Transverse colon (tissue), 4 donors: Measurements from ENCODE around the gene SLC38A10. TPM values are rescaled to one million over a fixed set of nuclear protein-coding genes. Genes with fewer than 3 reads are reported as not detected.

Source experiments
- DNase-seq: peaks from one replicate; pipeline ENCODE4 v3.0.0-alpha.2; 2019
- H3K27ac ChIP-seq, 4 donors: fragments of 200-600 bp; sonication (generic); 2 replicates each; pipeline ENCODE4 v1.5.1; 2016 to 2018; ENCODE audit warnings: inconsistent platforms in 4 of 4
- H3K27me3 ChIP-seq: fragments of 200-600 bp; sonication (generic); 2 replicates; pipeline ENCODE4 v1.5.1; 2017; ENCODE audit warnings: inconsistent platforms
- H3K36me3 ChIP-seq, 4 donors: fragments of 200-600 bp; sonication (generic); 2 replicates each; pipeline ENCODE4 v1.5.1; 2017 to 2019; ENCODE audit warnings: inconsistent platforms in 4 of 4
- H3K4me1 ChIP-seq, 4 donors: fragments of 200-600 bp; sonication (generic); 2 replicates each; pipeline ENCODE4 v1.5.1; 2017 to 2020; ENCODE audit warnings: inconsistent platforms in 4 of 4
- H3K4me3 ChIP-seq, 4 donors: fragments of 200-600 bp; sonication (generic); 1 replicate in 1 of 4; 2 replicates in 3 of 4; pipeline versions ENCODE4 v1.5.1 to v1.6.1; 2017 to 2019; ENCODE audit warnings: inconsistent platforms in 4 of 4
- H3K9me3 ChIP-seq, 2 donors: fragments of 200-600 bp; sonication (generic); 2 replicates each; pipeline ENCODE4 v1.5.1; 2017 to 2019; ENCODE audit warnings: inconsistent platforms in 2 of 2
- CTCF ChIP-seq, 5 experiments: fragments of 200-600 bp in 3 of 5; fragments of 450-650 bp in 2 of 5; sonication (generic) in 3 of 5; IDR thresholded peaks; 1 replicate in 2 of 5; 2 replicates in 3 of 5; pipeline ENCODE4 v1.5.1; 2016 to 2017; ENCODE audit warnings: antibody characterized with exemption in 5 of 5, inconsistent platforms in 3 of 5, mild to moderate bottlenecking in 2 of 5, moderate library complexity in 1 of 5
- EP300 ChIP-seq: sonication (generic); formaldehyde crosslinking; IDR thresholded peaks from one replicate; pipeline ENCODE4 v1.6.1; 2017; ENCODE audit warnings: antibody characterized with exemption, low read depth
- POLR2A ChIP-seq: fragments of 450-650 bp; IDR thresholded peaks from one replicate; pipeline ENCODE4 v1.6.1; 2016; ENCODE audit warnings: antibody characterized with exemption, mild to moderate bottlenecking, moderate library complexity
- POLR2AphosphoS5 ChIP-seq, 3 donors: sonication (generic); formaldehyde crosslinking; IDR thresholded peaks; one replicate each; pipeline ENCODE4 v1.6.1; 2016; ENCODE audit warnings: antibody characterized with exemption in 3 of 3
- WGBS, 2 donors: methylation state at CpG; one replicate each; pipeline ENCODE4 v1.1.5; 2018; ENCODE audit warnings: low coverage in 1 of 2; 5-methylcytosine and 5-hydroxymethylcytosine counted together
- in situ Hi-C, 4 donors: fragments of 200-750 bp; cut with MboI; loops; one replicate each; pipeline versions ENCODE4 v1.15.0 to v1.15.1; 2017; ENCODE audit warnings: low sequenced_read_pairs in 3 of 4, low pct_ligation_motif_present in 1 of 4, low pct_unique_long_range_greater_than_20kb in 1 of 4
- intact Hi-C: fragments of 100-400 bp; cut with DNase I; formaldehyde crosslinking; loops from one replicate; pipeline ENCODE4 v1.15.1; 2023; ENCODE audit warnings: low total_unique reads
- total RNA-seq, 4 donors: library from RNA; depleted of rRNA; stranded (reverse); fragments of >200 nt; gene quantifications; one replicate each; pipeline ENCODE4 v1.1.0, GENCODE V29; 2016

SLC38A10 gene
- total RNA-seq, 4 donors from 2014 or later, result 94.9 to 113 (median 98.9) TPM

- peaks cover 0 to 3% (median 0%) of the 10 kb centered on the region in 4 donors for H3K36me3 ChIP-seq
- no peak overlapping the region for H3K27ac ChIP-seq
- no peak overlapping the region for H3K4me3 ChIP-seq
- peaks cover 0 to 28% (median 5%) of the 10 kb centered on the region in 4 donors for H3K4me1 ChIP-seq
- intact Hi-C loops, result no loop called here
- TF ChIP-seq CTCF (IDR thresholded peaks at IDR 0.05) (no peak), EP300 (no peak), POLR2AphosphoS5 (IDR thresholded peaks at IDR 0.05) (no peak), POLR2A (no peak)
- 92% methylated on average over 11 of the region's 16 CpGs; no CpG with 5 or more reads in 1 of the 2 donors for WGBS, 2 donors
- in situ Hi-C loops, result loop anchor here in 2 of 4 donors (25.0 kb wide), 2 partner anchors 104 to 204 kb away; partner anchors contain the start of gene BAHCC1 (in 1 of the 2)
- no peaks in the 10 kb centered on the region for H3K9me3 ChIP-seq
- no peak for DNase-seq
- H3K27me3 ChIP-seq, result no peaks in the 10 kb centered on the region
These were observed 12.2 kb downstream of the SLC38A10 start for GRCh38 chr17:81282876-81283275.

- in situ Hi-C loops, result loop anchor here in 2 of 4 donors (25.0 kb wide), 2 partner anchors 105 to 205 kb away; partner anchors contain the start of gene BAHCC1 (in 1 of the 2)
- Histone ChIP-seq H3K36me3 (no peaks in the 10 kb centered on the region), H3K27me3 (no peaks in the 10 kb centered on the region), H3K4me3 (no peak overlapping the region), H3K27ac (no peak overlapping the region), H3K9me3 (no peaks in the 10 kb centered on the region), H3K4me1 (peaks cover 5 to 29% (median 12%) of the 10 kb centered on the region in 4 donors)
- intact Hi-C loops, result no loop called here
- WGBS, 2 donors, result 94% methylated on average over 32 of the region's 33 CpGs; no CpG with 5 or more reads in 1 of the 2 donors
- no peak for TF ChIP-seq POLR2A
- no peak for TF ChIP-seq CTCF (IDR thresholded peaks at IDR 0.05)
- TF ChIP-seq EP300, result no peak
- TF ChIP-seq POLR2AphosphoS5 (IDR thresholded peaks at IDR 0.05), result no peak
- DNase-seq, result no peak
These were observed 13.0 kb downstream of the SLC38A10 start for GRCh38 chr17:81282141-81282540.

GRCh38 chr17:81280571-81280970, 14.5 kb downstream of the SLC38A10 start:
- intact Hi-C loops, result no loop called here
- Histone ChIP-seq H3K27me3 (no peaks in the 10 kb centered on the region), H3K36me3 (peaks cover 0 to 10% (median 0%) of the 10 kb centered on the region in 4 donors), H3K4me1 (peaks cover 5 to 21% (median 13%) of the 10 kb centered on the region in 4 donors), H3K4me3 (no peak overlapping the region), H3K27ac (no peak overlapping the region), H3K9me3 (no peaks in the 10 kb centered on the region)
- in situ Hi-C loops, result loop anchor here in 2 of 4 donors (25.0 kb wide), 2 partner anchors 107 to 207 kb away; partner anchors contain the start of gene BAHCC1 (in 1 of the 2)
- no peak for DNase-seq
- no peak for TF ChIP-seq CTCF (IDR thresholded peaks at IDR 0.05)
- no peak for TF ChIP-seq POLR2AphosphoS5 (IDR thresholded peaks at IDR 0.05)
- no peak for TF ChIP-seq EP300
- no peak for TF ChIP-seq POLR2A
- WGBS, 2 donors, result 97 to 100% methylated on average over 5 to 24 of the region's 24 CpGs

GRCh38 chr17:81279278-81280275, 15.5 kb downstream of the SLC38A10 start:
- DNase-seq, result no peak
- no peaks in the 10 kb centered on the region for H3K9me3 ChIP-seq

More at GRCh38 chr17:81279278-81280275, 15.5 kb downstream of the SLC38A10 start:
- 81 to 92% methylated on average over 14 to 47 of the region's 50 CpGs for WGBS, 2 donors
- intact Hi-C loops, result no loop called here
- H3K27me3 ChIP-seq, result no peaks in the 10 kb centered on the region
- H3K4me1 ChIP-seq, result peaks cover 5 to 18% (median 13%) of the 10 kb centered on the region in 4 donors
- no peak for TF ChIP-seq EP300
- no peak for TF ChIP-seq POLR2A
- no peak for TF ChIP-seq POLR2AphosphoS5 (IDR thresholded peaks at IDR 0.05)
- no peak for TF ChIP-seq CTCF (IDR thresholded peaks at IDR 0.05)
- in situ Hi-C loops, result loop anchor here in 2 of 4 donors (25.0 kb wide), 2 partner anchors 108 to 208 kb away; partner anchors contain the start of gene BAHCC1 (in 1 of the 2)
- H3K27ac ChIP-seq, result no peak overlapping the region
- H3K36me3 ChIP-seq, result peaks cover 0 to 15% (median 3%) of the 10 kb centered on the region in 4 donors
- H3K4me3 ChIP-seq, result no peak overlapping the region
